Measurements from ENCODE around the gene LRP2. TPM values are rescaled to one million over a fixed set of nuclear protein-coding genes. Genes with fewer than 3 reads are reported as not detected.

LRP2 gene
- total and polyA plus RNA-seq, 2 experiments from 2014 or later: 8.1 to 38.3 TPM

- DNase-seq (ENCODE audit: low spot score): no peak
- Histone ChIP-seq H2AFZ (no peak overlapping the region), H3K4me1 (ENCODE audit: insufficient read depth) (no peaks in the 10 kb centered on the region), H3K9me2 (replicated peaks; ENCODE audit: insufficient read depth) (no peaks in the 10 kb centered on the region), H3K9me3 (ENCODE audit: low read depth) (no peaks in the 10 kb centered on the region), H3K27me3 (no peaks in the 10 kb centered on the region), H3K79me2 (no peaks in the 10 kb centered on the region), H3K4me3 (no peak overlapping the region), H3K36me3 (replicated peaks; ENCODE audit: insufficient read depth, low read depth) (no peaks in the 10 kb centered on the region), H3K4me2 (no peak overlapping the region), H4K20me1 (ENCODE audit: insufficient read depth, poor library complexity, severe bottlenecking) (no peaks in the 10 kb centered on the region), H3K27ac (no peak overlapping the region)
- WGBS (ENCODE audit: low lambda C conversion rate, missing lambda C conversion rate): 79% methylated on average over 4 of the region's 4 CpGs
- TF ChIP-seq EZH2 (IDR thresholded peaks at IDR 0.05; ENCODE audit: borderline replicate concordance) (no peak), CTCF (IDR thresholded peaks at IDR 0.05; ENCODE audit: poor library complexity) (no peak), EZH2phosphoT487 (IDR thresholded peaks at IDR 0.05; ENCODE audit: low read depth, severe bottlenecking, unreplicated experiment) (no peak)
Observed at GRCh38 chr2:169303579-169304305, 58.6 kb downstream of the LRP2 start.

GRCh38 chr2:169302364-169302763 is 60.0 kb downstream of the LRP2 start:
- Histone ChIP-seq H3K27ac (no peak overlapping the region), H3K4me2 (no peak overlapping the region), H3K79me2 (no peaks in the 10 kb centered on the region), H3K9me2 (replicated peaks; ENCODE audit: insufficient read depth) (no peaks in the 10 kb centered on the region), H2AFZ (no peak overlapping the region), H3K27me3 (no peaks in the 10 kb centered on the region), H3K4me3 (no peak overlapping the region), H4K20me1 (ENCODE audit: insufficient read depth, poor library complexity, severe bottlenecking) (no peaks in the 10 kb centered on the region), H3K4me1 (ENCODE audit: insufficient read depth) (no peaks in the 10 kb centered on the region), H3K36me3 (replicated peaks; ENCODE audit: insufficient read depth, low read depth) (no peaks in the 10 kb centered on the region), H3K9me3 (ENCODE audit: low read depth) (no peaks in the 10 kb centered on the region)
- TF ChIP-seq EZH2phosphoT487 (IDR thresholded peaks at IDR 0.05; ENCODE audit: low read depth, severe bottlenecking, unreplicated experiment) (no peak), CTCF (IDR thresholded peaks at IDR 0.05; ENCODE audit: poor library complexity) (no peak), EZH2 (IDR thresholded peaks at IDR 0.05; ENCODE audit: borderline replicate concordance) (no peak)
- no peak for DNase-seq (ENCODE audit: low spot score)
- 77% methylated on average over 4 of the region's 4 CpGs for WGBS (ENCODE audit: low lambda C conversion rate, missing lambda C conversion rate)

- no peaks in the 10 kb centered on the region for H3K36me3 ChIP-seq (replicated peaks; ENCODE audit: insufficient read depth, low read depth)
- no peak overlapping the region for H3K4me3 ChIP-seq
- 67% methylated on average over 4 of the region's 4 CpGs for WGBS (ENCODE audit: low lambda C conversion rate, missing lambda C conversion rate)
- no peak overlapping the region for H3K27ac ChIP-seq
- no peak for DNase-seq (ENCODE audit: low spot score)
- H3K4me1 ChIP-seq (ENCODE audit: insufficient read depth): no peaks in the 10 kb centered on the region
- no peaks in the 10 kb centered on the region for H3K9me3 ChIP-seq (ENCODE audit: low read depth)
- H3K27me3 ChIP-seq: no peaks in the 10 kb centered on the region
- no peaks in the 10 kb centered on the region for H4K20me1 ChIP-seq (ENCODE audit: insufficient read depth, poor library complexity, severe bottlenecking)
- H3K79me2 ChIP-seq: no peaks in the 10 kb centered on the region
- no peak overlapping the region for H3K4me2 ChIP-seq
- H2AFZ ChIP-seq: no peak overlapping the region
- TF ChIP-seq EZH2 (IDR thresholded peaks at IDR 0.05; ENCODE audit: borderline replicate concordance) (no peak), EZH2phosphoT487 (IDR thresholded peaks at IDR 0.05; ENCODE audit: low read depth, severe bottlenecking, unreplicated experiment) (no peak), CTCF (IDR thresholded peaks at IDR 0.05; ENCODE audit: poor library complexity) (no peak)
- no peaks in the 10 kb centered on the region for H3K9me2 ChIP-seq (replicated peaks; ENCODE audit: insufficient read depth)
Observed at GRCh38 chr2:169301596-169302335, 60.6 kb downstream of the LRP2 start.

Measured in hepatocyte (in vitro differentiated cells).